HepG2 (cell line): ENCODE results near the gene SLC5A5. TPM values are rescaled to one million over a fixed set of nuclear protein-coding genes. Genes with fewer than 3 reads are reported as not detected.

ENCODE experiments used
- ATAC-seq: fragments of 200-7000 bp; cut with Tn5 transposase; 3 replicates; pipeline ENCODE4 v1.9.1; 2020; ENCODE audit warnings: mild to moderate bottlenecking, moderate library complexity
- BruUV-seq: library from RNA; stranded (reverse); fragments of 400-500 nt; replicated peaks from 2 replicates; lab custom pipeline; 2021; lab: Mats Ljungman, UMichigan
- CTCF ChIA-PET: fragments of 300-600 bp; formaldehyde crosslinking; extraction: SDS; loops from one replicate; lab custom pipeline; 2021; ENCODE audit warnings: low total read pairs, inconsistent platforms, low intra/inter-chr PET ratio; lab: Yijun Ruan, JAX
- POLR2A ChIA-PET: fragments of 350-600 bp; sonication (Branson Sonifier 250); formaldehyde crosslinking; loops from one replicate; lab custom pipeline; 2020; ENCODE audit warnings: antibody characterized with exemption, inconsistent platforms; lab: Yijun Ruan, JAX
- DNase-seq: peaks from one replicate; pipeline ENCODE4 v3.0.0-alpha.2; 2015; ENCODE audit warnings: low spot score
- FAIRE-seq: peaks from 3 replicates; lab custom pipeline; 2011; peaks lifted over from hg19 to GRCh38; lab: Jason Lieb, UNC
- H2AFZ ChIP-seq: one replicate; pipeline ENCODE4 v1.6.1; 2011; ENCODE audit warnings: low read length, inconsistent platforms
- H3K27ac ChIP-seq: fragments of 300-600 bp; 3 replicates; pipeline ENCODE4 v1.8.0; 2011; ENCODE audit warnings: mixed run types, mild to moderate bottlenecking, mixed read lengths, low read length, inconsistent platforms; ENCODE audit not compliant: insufficient read depth; ENCODE audit errors: extremely low read length
- H3K27me3 ChIP-seq, 2 experiments: fragments of 200-600 bp in 1 of 2; 2 replicates in 1 of 2; 3 replicates in 1 of 2; pipeline versions ENCODE4 v1.6.0 to v1.8.0; 2011; ENCODE audit warnings: low read length in 2 of 2, mild to moderate bottlenecking in 2 of 2, moderate library complexity in 2 of 2, inconsistent platforms in 1 of 2; ENCODE audit not compliant: insufficient read depth in 2 of 2, control insufficient read depth in 1 of 2
- H3K36me3 ChIP-seq, 2 experiments: fragments of 200-600 bp in 1 of 2; replicated peaks in 1 of 2; 2 replicates in 1 of 2; 3 replicates in 1 of 2; pipeline versions ENCODE4 v1.5.1 to v1.8.0; 2011; ENCODE audit warnings: low read length in 2 of 2, inconsistent platforms in 1 of 2; ENCODE audit not compliant: insufficient read depth in 2 of 2, control insufficient read depth in 1 of 2
- H3K4me1 ChIP-seq: 2 replicates; pipeline ENCODE4 v1.5.1; 2012; ENCODE audit warnings: low read length, inconsistent platforms; ENCODE audit not compliant: insufficient read depth
- H3K4me2 ChIP-seq: 2 replicates; pipeline ENCODE4 v1.6.0; 2011; ENCODE audit warnings: low read depth, low read length, inconsistent platforms
- H3K4me3 ChIP-seq, 3 experiments: fragments of 200-600 bp in 1 of 3; sonication (generic), shearing (Covaris generic) in 1 of 3; replicated peaks in 1 of 3; 2 replicates each; pipeline ENCODE4 v1.5.1; 2011 to 2016; ENCODE audit warnings: low read length in 3 of 3, inconsistent platforms in 2 of 3, low read depth in 2 of 3, mild to moderate bottlenecking in 2 of 3, control low read depth in 1 of 3, mixed read lengths in 1 of 3; ENCODE audit not compliant: insufficient read depth in 1 of 3
- H3K79me2 ChIP-seq: one replicate; pipeline ENCODE4 v1.6.1; 2011; ENCODE audit warnings: low read length, inconsistent platforms; ENCODE audit not compliant: insufficient read depth
- H3K9ac ChIP-seq: 2 replicates; pipeline ENCODE4 v1.6.0; 2011; ENCODE audit warnings: mild to moderate bottlenecking, low read depth, low read length, inconsistent platforms; ENCODE audit not compliant: insufficient read depth
- H3K9me3 ChIP-seq: 2 replicates; pipeline ENCODE4 v1.5.1; 2012; ENCODE audit warnings: mild to moderate bottlenecking, low read length
- H4K20me1 ChIP-seq: 2 replicates; pipeline ENCODE4 v1.6.0; 2011; ENCODE audit warnings: inconsistent platforms, mild to moderate bottlenecking, low read length, moderate library complexity; ENCODE audit not compliant: insufficient read depth
- AFF4 ChIP-seq: sonication (generic); formaldehyde crosslinking; IDR thresholded peaks from 2 replicates; pipeline ENCODE4 v1.4.0; 2020; ENCODE audit warnings: missing genetic modification reagents
- CC2D1A ChIP-seq: sonication (generic); formaldehyde crosslinking; IDR thresholded peaks from 2 replicates; pipeline ENCODE4 v1.8.1; 2023; ENCODE audit warnings: mild to moderate bottlenecking, missing genetic modification reagents
- ELF3 ChIP-seq: IDR thresholded peaks from 2 replicates; pipeline ENCODE4 v1.6.1; 2016; ENCODE audit warnings: missing genetic modification reagents, missing compliant biosample characterization
- EP300 ChIP-seq, 3 experiments: sonication (generic) in 1 of 3; formaldehyde crosslinking in 1 of 3; IDR thresholded peaks; 2 replicates each; pipeline versions ENCODE4 v1.5.1 to v1.6.1; 2011 to 2020; ENCODE audit warnings: low read depth in 2 of 3, low read length in 2 of 3, borderline replicate concordance in 1 of 3, improper control_type of control experiment in 1 of 3, mild to moderate bottlenecking in 1 of 3, missing genetic modification reagents in 1 of 3, moderate library complexity in 1 of 3
- PBX2 ChIP-seq: IDR thresholded peaks from 2 replicates; pipeline ENCODE4 v1.6.1; 2016; ENCODE audit warnings: control low read depth
- RXRA ChIP-seq: sonication (generic); formaldehyde crosslinking; IDR thresholded peaks from 2 replicates; pipeline ENCODE4 v1.5.1; 2020; ENCODE audit warnings: missing genetic modification reagents
- TOE1 ChIP-seq: sonication (generic); formaldehyde crosslinking; IDR thresholded peaks from 2 replicates; pipeline ENCODE4 v1.4.0; 2020; ENCODE audit warnings: mild to moderate bottlenecking, missing genetic modification reagents
- XRCC5 ChIP-seq: fragments of 200-400 bp; formaldehyde crosslinking; optimal IDR thresholded peaks from 2 replicates; pipeline ENCODE3; 2017; ENCODE audit warnings: mild to moderate bottlenecking, low read length
- ZBTB34 ChIP-seq: sonication (generic); formaldehyde crosslinking; IDR thresholded peaks from 2 replicates; pipeline ENCODE4 v1.8.0; 2022; ENCODE audit warnings: mild to moderate bottlenecking, missing genetic modification reagents
- ZBTB7A ChIP-seq: sonication (generic); formaldehyde crosslinking; IDR thresholded peaks from 2 replicates; pipeline ENCODE4 v1.8.0; 2022; ENCODE audit warnings: mild to moderate bottlenecking, missing genetic modification reagents
- ZFYVE20 ChIP-seq: sonication (generic); formaldehyde crosslinking; IDR thresholded peaks from 2 replicates; pipeline ENCODE4 v1.8.0; 2023; ENCODE audit warnings: low read depth, mild to moderate bottlenecking, moderate library complexity, missing genetic modification reagents, borderline replicate concordance
- ZNF280D ChIP-seq: sonication (generic); formaldehyde crosslinking; IDR thresholded peaks from 2 replicates; pipeline ENCODE4 v1.5.1; 2020; ENCODE audit warnings: mild to moderate bottlenecking, missing genetic modification reagents
- ZNF282 ChIP-seq: fragments of 450-650 bp; IDR thresholded peaks from 2 replicates; pipeline ENCODE4 v1.6.1; 2018; ENCODE audit not compliant: partially characterized antibody
- ZNF782 ChIP-seq: sonication (generic); formaldehyde crosslinking; IDR thresholded peaks from 2 replicates; pipeline ENCODE4 v1.4.0; 2020; ENCODE audit warnings: missing genetic modification reagents, mild to moderate bottlenecking, borderline replicate concordance
- ZNF891 ChIP-seq: sonication (generic); formaldehyde crosslinking; IDR thresholded peaks from 2 replicates; pipeline ENCODE4 v1.5.0; 2020; ENCODE audit warnings: mild to moderate bottlenecking, missing genetic modification reagents
- WGBS: methylation state at CpG from one replicate; pipeline ENCODE4 v1.1.6; 2017; ENCODE audit warnings: low lambda C conversion rate; 5-methylcytosine and 5-hydroxymethylcytosine counted together
- in situ Hi-C: cut with HindIII; loops from 2 replicates; pipeline ENCODE4 v1.10.0; 2017; ENCODE audit warnings: low pct_unique_long_range_greater_than_20kb; ENCODE audit not compliant: extremely low pct_ligation_motif_present
- intact Hi-C: fragments of 100-400 bp; cut with micrococcal nuclease; formaldehyde crosslinking; loops from one replicate; pipeline ENCODE4 v1.10.0; 2022; ENCODE audit not compliant: unreplicated experiment
- polyA plus RNA-seq, 8 experiments: library from polyadenylated mRNA; depleted of rRNA in 3 of 8; stranded (reverse) in 7 of 8; unstranded in 1 of 8; fragments of >200 nt; fragmentation: Illumina TruSeq in 4 of 8; extraction: Trizol in 4 of 8; gene quantifications; 2 replicates each; pipeline versions ENCODE4 v1.2.1 to v1.2.3, GENCODE V29; 2011 to 2016; ENCODE audit warnings: low read depth in 4 of 8, missing spikeins in 1 of 8, mixed read lengths in 1 of 8; ENCODE audit not compliant: insufficient read depth in 1 of 8
- total RNA-seq, 5 experiments: library from RNA; depleted of rRNA; stranded (reverse); fragments of >200 nt; fragmentation: Illumina TruSeq; extraction: Trizol; gene quantifications; 2 replicates each; pipeline ENCODE4 v1.2.3, GENCODE V29; 2016; ENCODE audit warnings: low read depth in 1 of 5

SLC5A5 gene
- total and polyA plus RNA-seq, 2 of the 13 experiments (the other 11 are each of a cell fraction or from before 2014, with no cell fraction given), result not detected

- WGBS, result 42% methylated on average over 6 of the region's 6 CpGs
- FAIRE-seq, result no peak
- no peak for DNase-seq
- H3K27ac ChIP-seq, result no peak overlapping the region
- ChIA-PET CTCF (no interaction called here), POLR2A (interaction anchor here (1.0 kb wide), 1 partner anchor 345 kb away, joined by 3 read pairs; no protein-coding TSS in a partner anchor)
- intact Hi-C loops (loop anchor here (2.0 kb wide), 1 partner anchor 19 kb away; no protein-coding TSS in a partner anchor), in situ Hi-C loops (loop anchor here (10.0 kb wide), 1 partner anchor 149 kb away; no protein-coding TSS in a partner anchor)
- H3K9me3 ChIP-seq, result no peaks in the 10 kb centered on the region
- no peak overlapping the region for H3K4me3 ChIP-seq
- H3K79me2 ChIP-seq, result no peaks in the 10 kb centered on the region
- H3K4me2 ChIP-seq, result no peak overlapping the region
- peak overlapping the region; percentile 23 for H2AFZ ChIP-seq
- H3K36me3 ChIP-seq, result no peaks in the 10 kb centered on the region
- no peaks in the 10 kb centered on the region for H3K27me3 ChIP-seq
- ATAC-seq, result no peak
- no peaks in the 10 kb centered on the region for H4K20me1 ChIP-seq
- no TSS peak for BruUV-seq
- no peak overlapping the region for H3K9ac ChIP-seq
- H3K4me1 ChIP-seq, result peaks cover 18% of the 10 kb centered on the region
- TF ChIP-seq EP300 (IDR thresholded peaks at IDR 0.05; ENCODE audit: low read depth in 2 of 2, low read length in 2 of 2) (no peak), EP300 (CRISPR knock-in tag; IDR thresholded peaks at IDR 0.05; ENCODE audit: borderline replicate concordance) (no peak), TOE1 (no peak), PBX2 (CRISPR knock-in tag) (no peak), CC2D1A (CRISPR knock-in tag) (no peak), ZNF891 (CRISPR knock-in tag) (no peak), ZNF280D (CRISPR knock-in tag) (no peak), ZNF782 (CRISPR knock-in tag) (no peak), XRCC5 (no peak), ZFYVE20 (CRISPR knock-in tag) (no peak), ZBTB34 (CRISPR knock-in tag) (no peak), AFF4 (CRISPR knock-in tag) (no peak), ZBTB7A (CRISPR knock-in tag) (no peak), ZNF282 (no peak), RXRA (CRISPR knock-in tag) (no peak), ELF3 (no peak)
Observed at GRCh38 chr19:17854061-17854460, 17.7 kb upstream of the SLC5A5 start.
